ENCODE data around the gene RPP25L. TPM values are rescaled to one million over a fixed set of nuclear protein-coding genes. Genes with fewer than 3 reads are reported as not detected.

RPP25L gene
- total RNA-seq, 1 experiment from 2014 or later: 51.1 TPM

DNA sequence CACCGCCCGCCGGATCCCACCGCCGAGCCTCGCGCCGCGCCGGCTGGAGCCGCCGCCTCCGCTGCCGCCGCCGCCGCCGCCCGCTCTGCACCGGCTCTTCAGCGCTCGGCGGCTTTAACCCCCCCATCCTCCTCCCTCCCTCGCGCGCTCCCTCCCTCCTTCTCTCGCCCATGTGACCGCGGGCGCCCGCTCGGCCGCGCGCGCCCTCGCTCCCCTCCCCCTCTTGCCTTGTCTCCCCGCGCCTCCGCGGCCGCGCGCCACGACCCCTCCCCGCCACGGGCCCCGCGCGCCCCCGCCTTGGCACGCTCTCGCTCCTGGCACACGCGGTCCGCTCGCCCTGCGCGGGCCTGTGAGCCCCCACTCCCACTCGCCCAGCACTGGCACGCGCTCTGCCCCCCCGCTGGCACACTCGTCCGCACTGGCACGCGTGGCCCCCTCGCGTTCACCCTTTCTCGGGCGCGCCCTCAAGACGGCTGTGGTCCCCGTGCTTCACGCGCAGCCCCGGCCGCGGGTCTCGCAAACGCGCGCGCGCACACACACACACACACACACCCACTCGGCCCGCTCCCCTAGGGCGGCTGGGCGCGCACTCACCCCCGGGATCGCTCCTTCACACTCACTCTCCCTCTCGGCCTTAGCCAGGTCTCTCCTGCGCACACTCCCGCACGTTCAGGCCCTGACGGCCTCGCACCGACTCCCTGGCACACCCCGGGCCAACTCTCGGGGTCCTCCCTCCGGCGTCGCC is 22.1 kb downstream of the RPP25L start, which contains the start of gene CNTFR:
TSS of gene CNTFR (minus strand) at position 89 of the 745 bp plus-strand sequence. CDS start 20,743 bp downstream, outside the sequence.
- Histone ChIP-seq H3K79me2 (ENCODE audit: insufficient read depth, low read length) (no peaks in the 10 kb centered on the region), H3K4me3 (replicated peaks in 1 of 2; ENCODE audit: low read depth in 1 of 2, low read length in 2 of 2) (no peak within 1 kb of the TSS), H4K20me1 (ENCODE audit: insufficient read depth) (no peaks in the 10 kb centered on the region), H3K4me2 (ENCODE audit: low read length) (no peak within 1 kb of the TSS), H3K4me1 (ENCODE audit: control insufficient read depth in 1 of 2, insufficient read depth in 2 of 2, low read length in 2 of 2) (peaks cover 0 to 8% of the 10 kb centered on the region in 2 experiments; a peak in 2 of 4 replicates), H3K9me2 (ENCODE audit: insufficient read depth) (no peaks in the 10 kb centered on the region), H2AFZ (ENCODE audit: low read depth, low read length, poor library complexity, severe bottlenecking) (no peak within 1 kb of the TSS), H3K27me3 (ENCODE audit: insufficient read depth, low read length) (peaks cover 13% of the 10 kb centered on the region; the same call in 1 of the 2 replicates), H3K27ac (ENCODE audit: low read depth, low read length) (no peak within 1 kb of the TSS), H3K36me3 (ENCODE audit: control insufficient read depth in 1 of 2, insufficient read depth in 2 of 2, low read length in 2 of 2) (no peaks in the 10 kb centered on the region), H3K9me3 (ENCODE audit: control insufficient read depth in 1 of 2, insufficient read depth in 1 of 2, low read depth in 1 of 2, low read length in 2 of 2) (no peaks in the 10 kb centered on the region), H3K9ac (ENCODE audit: low read length) (no peak within 1 kb of the TSS)
- intact Hi-C loops (cut with micrococcal nuclease): loop anchor here (5.0 to 10.0 kb wide), 2 partner anchors 88 to 185 kb away; no protein-coding TSS in a partner anchor
- BruUV-seq (replicated peaks): no TSS peak
- RAD21 ChIA-PET (ENCODE audit: low non-redundant PET in 1 of 2, low total read pairs in 2 of 2, uncharacterized antibody in 2 of 2, unreplicated experiment in 2 of 2): no interaction called here
- CTCF ChIA-PET: no interaction called here
- no peak for TF ChIP-seq EZH2 (IDR thresholded peaks at IDR 0.05)
- TF ChIP-seq SIN3A (IDR thresholded peaks at IDR 0.05; ENCODE audit: low read depth): no peak
- TF ChIP-seq ZNF274 (IDR thresholded peaks at IDR 0.05; ENCODE audit: low read depth, low read length): no peak
- no peak for TF ChIP-seq JUND (IDR thresholded peaks at IDR 0.05)
- no peak for TF ChIP-seq TCF7L2 (IDR thresholded peaks at IDR 0.05; ENCODE audit: borderline replicate concordance, extremely low read depth, insufficient read depth, insufficient read length)
- no peak for TF ChIP-seq POLR2AphosphoS5 (IDR thresholded peaks at IDR 0.05; ENCODE audit: low read depth, low read length)
- no peak for TF ChIP-seq POLR2A (IDR thresholded peaks at IDR 0.05; ENCODE audit: borderline replicate concordance, extremely low read depth, insufficient read depth, insufficient read length)
- TF ChIP-seq YY1 (IDR thresholded peaks at IDR 0.05; ENCODE audit: extremely low read depth, insufficient replicate concordance, low read depth, low read length): no peak
- no peak for TF ChIP-seq CEBPB (IDR thresholded peaks at IDR 0.05; ENCODE audit: low read depth)
- no peak for TF ChIP-seq EGR1 (IDR thresholded peaks at IDR 0.05; ENCODE audit: low read depth)
- TF ChIP-seq, protein P1, sequence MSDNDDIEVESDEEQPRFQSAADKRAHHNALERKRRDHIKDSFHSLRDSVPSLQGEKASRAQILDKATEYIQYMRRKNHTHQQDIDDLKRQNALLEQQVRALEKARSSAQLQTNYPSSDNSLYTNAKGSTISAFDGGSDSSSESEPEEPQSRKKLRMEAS (IDR thresholded peaks at IDR 0.05): no peak
- no peak for TF ChIP-seq RAD21 (IDR thresholded peaks at IDR 0.05; ENCODE audit: low read depth)
- no peak for TF ChIP-seq CTCF (IDR thresholded peaks at IDR 0.05 in 2 of 3, conservative IDR thresholded peaks at IDR 0.05 in 1 of 3; ENCODE audit: borderline replicate concordance in 1 of 3, insufficient read depth in 1 of 3, low read depth in 2 of 3, low read length in 2 of 3)
- DNase-seq (ENCODE audit: low read depth, low spot score) (no peak), ATAC-seq (no peak)
- POLR2A ChIA-PET: no interaction called here

Data from HCT116 (cell line).